ENCODE data around the gene ADGRV1.
"Not testable (repeated sequence)": the region's sequence is repeated elsewhere in the genome, so short reads cannot be mapped to it uniquely, and the experiment has no call there.

Gene ADGRV1

GRCh38 chr5:90830058-90830457, 271.5 kb downstream of the ADGRV1 start:
- DNase-seq: no peak

- no peak for DNase-seq
These were observed 275.2 kb downstream of the ADGRV1 start for GRCh38 chr5:90833753-90834152.

GRCh38 chr5:90834711-90835110, 276.1 kb downstream of the ADGRV1 start:
- DNase-seq: no peak

DNA sequence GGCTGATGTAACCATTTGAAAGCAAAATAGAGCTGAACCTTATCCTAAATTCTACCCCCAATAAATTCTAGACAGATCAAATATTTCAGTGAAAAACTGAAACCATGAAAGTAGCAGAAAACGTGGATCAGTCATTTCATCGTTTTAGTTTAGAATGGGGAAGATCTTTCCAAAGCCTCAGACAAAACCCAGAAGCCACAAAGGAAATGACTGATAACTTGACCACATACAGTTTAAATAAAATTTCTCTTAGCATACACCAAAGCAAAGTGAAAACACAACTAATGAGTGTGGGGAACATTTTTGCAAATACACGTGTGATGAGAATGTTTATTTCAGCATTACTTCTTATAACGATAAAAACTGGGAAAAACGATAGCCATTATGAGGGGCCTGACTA, 284.8 kb downstream of the ADGRV1 start:
- DNase-seq: no peak

DNA sequence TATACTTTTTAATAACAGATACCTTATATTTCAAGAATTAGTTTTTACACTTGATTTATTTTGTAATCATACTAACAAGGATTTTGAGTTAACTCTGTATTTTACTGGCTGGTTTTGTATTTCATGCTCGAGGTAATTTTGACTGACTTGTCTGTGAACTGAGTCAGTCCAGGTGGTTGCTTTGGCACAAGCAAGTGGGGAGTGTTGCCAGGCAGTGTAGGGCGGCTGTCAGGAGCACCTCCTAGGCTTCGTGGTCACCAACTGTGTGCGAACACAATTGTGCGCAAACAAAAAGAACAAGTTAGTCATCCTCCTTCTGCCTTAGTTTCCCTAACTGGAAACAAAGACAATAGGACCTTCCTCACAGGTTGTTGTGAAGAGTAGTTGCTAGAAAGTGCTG, 286.3 kb downstream of the ADGRV1 start:
- DNase-seq: no peak

DNA sequence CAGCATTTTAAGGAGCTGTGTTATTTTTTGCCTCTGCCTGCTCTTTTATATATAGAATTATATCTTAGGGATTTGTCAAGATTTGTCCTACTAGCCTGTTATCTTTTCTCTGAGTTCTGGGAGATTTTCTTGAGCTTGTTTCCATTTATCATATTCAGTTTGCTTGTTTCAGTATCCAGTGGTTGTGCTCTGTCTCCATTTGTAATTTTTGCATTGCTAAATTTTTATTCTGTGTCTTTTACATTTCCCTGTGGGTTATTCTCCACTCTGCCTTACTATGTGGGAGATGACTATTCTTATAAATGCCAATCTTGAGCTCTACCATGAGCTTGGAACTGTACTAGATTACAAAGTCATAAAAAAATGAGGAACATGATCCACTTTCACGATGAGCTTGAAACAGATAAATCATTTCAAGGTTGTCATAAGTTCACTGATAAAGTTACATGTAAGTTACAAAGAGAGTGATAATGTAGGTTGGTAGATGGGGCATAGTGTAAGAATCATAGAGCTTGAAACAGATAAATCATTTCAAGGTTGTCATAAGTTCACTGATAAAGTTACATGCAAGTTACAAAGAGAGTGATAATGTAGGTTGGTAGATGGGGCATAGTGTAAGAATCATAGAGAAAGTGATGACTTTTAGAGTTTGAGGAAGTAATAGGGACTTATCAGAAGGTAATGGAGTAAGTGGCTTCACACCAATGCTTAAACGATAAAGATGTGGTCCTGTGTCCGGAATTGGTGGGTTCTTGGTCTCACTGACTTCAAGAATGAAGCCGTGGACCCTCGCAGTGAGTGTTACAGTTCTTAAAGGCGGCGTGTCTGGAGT, 287.3 kb downstream of the ADGRV1 start:
- DNase-seq: no peak

- DNase-seq: not testable (repeated sequence)
These were observed 289.0 kb downstream of the ADGRV1 start for GRCh38 chr5:90847606-90848005.

- DNase-seq: no peak
These were observed 291.3 kb downstream of the ADGRV1 start for GRCh38 chr5:90849939-90850338.

DNA sequence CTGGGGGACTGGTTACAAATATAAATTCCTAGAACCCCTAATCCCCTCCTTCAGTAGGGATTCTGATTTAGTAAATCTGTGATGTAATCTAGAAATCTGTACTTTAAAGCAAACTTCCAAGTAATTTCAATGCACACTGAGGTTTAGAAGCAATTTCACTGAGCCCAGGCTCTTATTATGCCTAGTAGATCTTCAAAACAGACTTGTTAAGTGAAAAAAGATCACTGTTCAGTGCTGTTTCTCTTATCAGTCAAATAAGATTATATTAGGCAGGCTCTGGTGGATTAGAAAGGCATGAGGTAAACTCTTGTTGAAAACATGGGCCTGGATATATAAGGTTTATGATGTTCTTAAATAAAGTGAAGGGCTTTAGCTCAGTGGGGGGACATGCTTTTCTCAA, 293.9 kb downstream of the ADGRV1 start:
- no peak for DNase-seq

DNA sequence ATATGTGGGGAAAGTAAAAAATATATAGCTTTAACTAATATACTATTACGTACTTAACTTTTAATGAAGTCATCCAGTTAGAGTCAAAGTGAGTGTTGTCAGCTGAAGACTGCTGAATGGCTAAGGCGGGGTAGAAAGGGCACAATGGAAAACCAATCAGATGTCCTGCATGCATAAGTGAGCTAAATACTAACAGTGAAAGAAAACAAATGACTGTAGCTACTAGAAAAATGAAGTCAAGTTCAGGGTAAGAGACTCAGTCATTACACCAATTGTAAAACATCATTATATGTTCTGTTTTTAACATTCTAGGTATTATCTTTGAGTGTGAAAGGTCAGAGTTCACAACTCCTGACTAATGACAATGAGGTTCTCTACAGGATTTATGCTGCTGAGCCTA, 295.2 kb downstream of the ADGRV1 start:
- DNase-seq: no peak

DNA sequence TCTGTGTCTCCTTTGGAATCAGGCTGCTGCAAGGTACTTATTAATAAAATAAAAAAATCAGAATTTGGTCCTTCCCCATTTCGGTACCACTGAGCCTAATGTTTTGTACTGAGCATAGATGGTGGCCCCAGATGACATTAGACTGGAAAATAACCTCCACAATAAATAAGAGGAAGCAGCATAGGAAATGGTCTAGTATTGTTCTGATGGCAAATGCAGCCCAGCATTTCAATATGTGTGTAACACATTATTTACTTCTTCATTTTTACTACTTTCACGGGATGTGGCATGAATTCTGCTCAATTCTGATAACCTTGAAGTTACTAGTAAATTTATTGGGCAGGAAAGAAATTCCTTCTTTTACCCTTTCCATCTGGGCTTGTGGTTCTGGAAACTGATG, 295.6 kb downstream of the ADGRV1 start:
- no peak for DNase-seq

DNA sequence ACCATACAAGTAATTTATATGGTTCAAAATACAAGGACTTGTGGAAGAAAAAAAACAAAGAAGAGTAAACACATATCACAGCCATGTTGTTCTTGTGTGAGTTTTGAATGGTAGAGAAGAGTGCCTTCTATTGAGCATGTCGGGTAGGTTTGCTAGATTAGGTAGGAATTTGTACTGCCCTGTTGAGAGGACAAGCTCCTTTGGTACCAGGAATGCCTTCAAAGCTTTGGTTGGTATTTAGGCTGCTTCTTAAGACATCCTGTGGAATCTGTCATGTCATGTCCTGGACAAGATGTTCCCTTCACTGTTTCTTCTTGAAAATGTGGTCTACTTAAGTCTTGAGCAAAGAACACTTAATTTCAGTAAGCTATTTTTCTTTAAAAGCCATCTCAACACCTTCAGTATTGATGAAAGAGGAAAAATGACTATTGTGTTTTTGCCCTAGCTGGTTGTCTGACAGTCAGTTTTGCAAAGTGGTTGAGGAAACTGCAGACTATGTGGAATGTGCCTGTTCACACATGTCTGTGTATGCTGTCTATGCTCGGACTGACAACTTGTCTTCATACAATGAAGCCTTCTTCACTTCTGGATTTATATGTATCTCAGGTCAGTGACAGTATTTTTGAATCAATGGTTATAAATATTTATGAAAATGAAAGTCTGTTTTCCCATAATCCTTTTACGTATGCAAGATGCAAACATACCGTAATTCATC, 296.9 kb downstream of the ADGRV1 start:
- DNase-seq: no peak

- no peak for DNase-seq
These were observed 303.4 kb downstream of the ADGRV1 start for GRCh38 chr5:90861843-90862586.

- no peak for DNase-seq
These were observed 306.6 kb downstream of the ADGRV1 start for GRCh38 chr5:90865180-90865579.

- no peak for DNase-seq
These were observed 307.7 kb downstream of the ADGRV1 start for GRCh38 chr5:90866333-90866732.

DNA sequence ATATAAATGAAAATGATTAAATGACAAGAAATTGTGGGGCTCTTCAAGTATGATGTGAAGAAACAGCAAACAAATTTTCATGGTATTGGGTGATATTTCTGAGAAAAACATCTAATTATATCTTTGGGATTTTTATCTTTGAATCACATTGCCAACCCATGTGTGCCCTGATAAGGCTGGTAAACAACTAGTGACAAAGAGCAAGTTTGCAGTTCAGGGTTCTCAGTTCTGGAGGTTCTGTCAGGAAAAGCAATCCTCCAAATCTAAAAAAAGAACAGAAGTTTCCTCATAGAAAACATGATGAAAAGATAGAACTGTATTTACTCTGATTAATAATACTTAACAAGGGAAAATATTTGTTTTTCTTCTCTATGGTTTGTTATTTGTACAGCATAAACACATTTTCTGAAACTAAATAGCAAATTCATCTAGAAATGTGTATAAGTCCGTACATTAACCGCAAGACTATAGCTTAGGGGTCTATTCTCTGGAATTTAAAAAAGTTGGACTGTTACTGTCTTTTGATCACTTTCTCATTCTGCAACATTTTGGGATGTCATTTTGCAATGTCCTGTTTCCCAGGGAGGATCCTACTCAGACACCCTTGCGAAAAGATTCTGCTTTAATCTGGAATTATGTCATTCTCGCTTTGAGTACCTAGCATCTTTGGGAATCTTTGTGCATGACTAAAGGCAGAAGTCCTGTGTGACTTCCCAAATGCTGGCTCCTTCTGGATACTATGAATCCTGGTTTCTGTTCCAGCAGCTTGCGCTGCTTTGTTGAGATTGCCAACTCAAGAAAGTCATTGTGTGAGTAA, 308.5 kb downstream of the ADGRV1 start:
- DNase-seq: no peak

- DNase-seq: no peak
These were observed 310.2 kb downstream of the ADGRV1 start for GRCh38 chr5:90868799-90869198.

DNA sequence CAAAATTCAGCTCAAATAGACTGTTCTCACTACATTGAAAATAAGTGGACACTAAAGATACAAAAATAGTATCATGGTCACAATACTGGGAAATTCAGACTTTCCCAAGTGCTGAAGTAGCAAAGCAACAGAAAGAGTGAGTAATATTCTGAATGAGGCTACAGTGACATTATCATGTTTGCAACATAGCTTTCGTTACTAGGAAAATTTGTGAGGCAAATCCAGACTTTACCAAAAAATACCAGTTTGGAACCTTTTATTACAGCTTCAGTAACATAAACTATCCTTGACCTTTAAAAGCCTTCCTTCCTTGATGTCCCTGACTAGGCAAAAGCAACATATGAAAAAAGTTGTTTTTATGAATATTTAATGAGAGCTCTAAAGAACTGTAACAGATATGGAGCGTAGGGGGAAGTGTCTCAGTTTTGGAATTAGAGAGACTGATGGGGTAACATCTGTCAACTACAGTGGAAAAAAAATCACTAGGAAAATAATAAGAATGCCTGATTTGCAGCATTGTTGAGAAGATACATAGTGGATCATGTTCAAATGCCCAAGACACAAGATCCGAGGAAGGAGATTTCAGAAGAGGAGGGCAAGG, 312.9 kb downstream of the ADGRV1 start:
- DNase-seq: no peak

GRCh38 chr5:90873033-90873517, 314.5 kb downstream of the ADGRV1 start:
- no peak for DNase-seq

GRCh38 chr5:90874066-90874465, 315.5 kb downstream of the ADGRV1 start:
- DNase-seq: no peak

- no peak for DNase-seq
These were observed 316.9 kb downstream of the ADGRV1 start for GRCh38 chr5:90875456-90875855.

GRCh38 chr5:90876366-90876765, 317.8 kb downstream of the ADGRV1 start:
- DNase-seq: no peak

Measured in CD4-positive, alpha-beta T cell treated with Interleukin-15 for 1 hour (primary cell).